Peyer's patch (tissue), 4 donors: ENCODE measurements around the gene ZBTB7C. TPM values are rescaled to one million over a fixed set of nuclear protein-coding genes. Genes with fewer than 3 reads are reported as not detected.

Experiments used
- DNase-seq, 3 donors: peaks; one replicate each; pipeline ENCODE4 v3.0.0-alpha.2; 2017 to 2019
- H3K27ac ChIP-seq, 4 donors: fragments of 200-600 bp; sonication (generic); one replicate each; pipeline ENCODE4 v1.5.1; 2016 to 2019
- H3K27me3 ChIP-seq, 2 donors: fragments of 200-600 bp; sonication (generic); one replicate each; pipeline ENCODE4 v1.5.1; 2019
- H3K36me3 ChIP-seq, 3 donors: fragments of 200-600 bp; sonication (generic); one replicate each; pipeline ENCODE4 v1.5.1; 2016 to 2019
- H3K4me1 ChIP-seq, 4 donors: fragments of 200-600 bp; sonication (generic); one replicate each; pipeline ENCODE4 v1.5.1; 2016 to 2019
- H3K4me3 ChIP-seq, 4 donors: fragments of 200-600 bp; sonication (generic); 1 replicate in 3 of 4; 2 replicates in 1 of 4; pipeline ENCODE4 v1.5.1; 2016 to 2019; ENCODE audit warnings: mild to moderate bottlenecking in 1 of 4
- H3K9me3 ChIP-seq, 4 donors: fragments of 200-600 bp; sonication (generic); one replicate each; pipeline ENCODE4 v1.5.1; 2016 to 2019; ENCODE audit warnings: mild to moderate bottlenecking in 1 of 4
- CTCF ChIP-seq, 6 experiments: fragments of 450-650 bp in 4 of 6; fragments of 200-600 bp in 2 of 6; sonication (generic) in 1 of 6; IDR thresholded peaks; one replicate each; pipeline ENCODE4 v1.5.1; 2017 to 2019; ENCODE audit warnings: antibody characterized with exemption in 6 of 6, mild to moderate bottlenecking in 3 of 6, moderate library complexity in 1 of 6
- POLR2A ChIP-seq, 2 donors: fragments of 450-650 bp; IDR thresholded peaks; one replicate each; pipeline ENCODE4 v1.5.1; 2017; ENCODE audit warnings: antibody characterized with exemption in 2 of 2, mild to moderate bottlenecking in 2 of 2, moderate library complexity in 2 of 2
- total RNA-seq, 4 donors: library from RNA; depleted of rRNA; stranded (reverse); fragments of >200 nt; gene quantifications; one replicate each; pipeline ENCODE4 v1.1.0, GENCODE V29; 2016

The ZBTB7C gene
- total RNA-seq, 4 donors from 2014 or later, result 10.5 to 15.7 (median 14.2) TPM

GRCh38 chr18:48017635-48018034 lies 391.5 kb downstream of the ZBTB7C start:
- Histone ChIP-seq H3K9me3 (no peaks in the 10 kb centered on the region), H3K36me3 (no peaks in the 10 kb centered on the region), H3K27me3 (no peaks in the 10 kb centered on the region), H3K4me1 (no peaks in the 10 kb centered on the region), H3K4me3 (no peak overlapping the region), H3K27ac (no peak overlapping the region)
- DNase-seq, result peak in 1 of 3 donors; percentile 45
- TF ChIP-seq CTCF (IDR thresholded peaks at IDR 0.05) (no peak), POLR2A (IDR thresholded peaks at IDR 0.05) (no peak)

GRCh38 chr18:48013162-48013561 lies 396.0 kb downstream of the ZBTB7C start:
- DNase-seq, result no peak
- no peaks in the 10 kb centered on the region for H3K36me3 ChIP-seq
- H3K27me3 ChIP-seq, result no peaks in the 10 kb centered on the region
- no peak for TF ChIP-seq CTCF (IDR thresholded peaks at IDR 0.05)
- no peak for TF ChIP-seq POLR2A (IDR thresholded peaks at IDR 0.05)
- H3K9me3 ChIP-seq, result no peaks in the 10 kb centered on the region
- H3K4me1 ChIP-seq, result peaks cover 0 to 5% (median 2%) of the 10 kb centered on the region in 4 donors
- no peak overlapping the region for H3K4me3 ChIP-seq
- H3K27ac ChIP-seq, result no peak overlapping the region

GRCh38 chr18:48011926-48012465 lies 397.2 kb downstream of the ZBTB7C start:
- H3K27ac ChIP-seq, result no peak overlapping the region
- no peaks in the 10 kb centered on the region for H3K27me3 ChIP-seq
- peaks cover 0 to 8% (median 3%) of the 10 kb centered on the region in 4 donors for H3K4me1 ChIP-seq
- DNase-seq, result peak in 1 of 3 donors; percentile 19
- no peak overlapping the region for H3K4me3 ChIP-seq
- H3K9me3 ChIP-seq, result no peaks in the 10 kb centered on the region
- no peaks in the 10 kb centered on the region for H3K36me3 ChIP-seq
- TF ChIP-seq POLR2A (IDR thresholded peaks at IDR 0.05) (no peak), CTCF (IDR thresholded peaks at IDR 0.05) (no peak)

GRCh38 chr18:48010264-48010663 lies 398.9 kb downstream of the ZBTB7C start:
- no peaks in the 10 kb centered on the region for H3K36me3 ChIP-seq
- no peaks in the 10 kb centered on the region for H3K9me3 ChIP-seq
- H3K27ac ChIP-seq, result no peak overlapping the region
- no peak for DNase-seq
- peaks cover 0 to 8% (median 3%) of the 10 kb centered on the region in 4 donors for H3K4me1 ChIP-seq
- TF ChIP-seq POLR2A (IDR thresholded peaks at IDR 0.05) (no peak), CTCF (IDR thresholded peaks at IDR 0.05) (no peak)
- H3K27me3 ChIP-seq, result no peaks in the 10 kb centered on the region
- H3K4me3 ChIP-seq, result no peak overlapping the region

- Histone ChIP-seq H3K36me3 (no peaks in the 10 kb centered on the region), H3K27ac (no peak overlapping the region), H3K4me3 (no peak overlapping the region), H3K4me1 (peaks cover 0 to 8% (median 3%) of the 10 kb centered on the region in 4 donors), H3K9me3 (no peaks in the 10 kb centered on the region), H3K27me3 (no peaks in the 10 kb centered on the region)
- TF ChIP-seq CTCF (IDR thresholded peaks at IDR 0.05), result no peak
- TF ChIP-seq POLR2A (IDR thresholded peaks at IDR 0.05), result no peak
- DNase-seq, result peak in 1 of 3 donors; percentile 36
Measured at GRCh38 chr18:48009116-48009745, 400.0 kb downstream of the ZBTB7C start.
